ENCODE measurements around the gene TM9SF1.

GRCh38 chr14:24238527-24239037 lies 43.3 kb upstream of the TM9SF1 start:
- no peak for TF ChIP-seq CTCF (conservative IDR thresholded peaks at IDR 0.05 in 1 of 2, IDR thresholded peaks at IDR 0.05 in 1 of 2; ENCODE audit: extremely low read depth in 1 of 2, insufficient read depth in 1 of 2, low read depth in 1 of 2, low read length in 2 of 2)
- TF ChIP-seq EZH2 (IDR thresholded peaks at IDR 0.05; ENCODE audit: borderline replicate concordance, low read length) = no peak

All from mammary epithelial cell (primary cell).